Measurements from ENCODE around the gene DOCK8.

- no peak for TF ChIP-seq CTCF (IDR thresholded peaks at IDR 0.05)
- no peak for TF ChIP-seq PBX3 (IDR thresholded peaks at IDR 0.05)
- TF ChIP-seq REST (IDR thresholded peaks at IDR 0.05) = no peak
- TF ChIP-seq POLR2A (IDR thresholded peaks at IDR 0.05; ENCODE audit: low read length) = no peak
- TF ChIP-seq RAD21 (conservative IDR thresholded peaks at IDR 0.05 in 1 of 2, IDR thresholded peaks at IDR 0.05 in 1 of 2) = no peak
- TF ChIP-seq NFE2L2 (conservative IDR thresholded peaks at IDR 0.05; ENCODE audit: low read length) = no peak
- no peak for TF ChIP-seq JUNB (IDR thresholded peaks at IDR 0.05)
- TF ChIP-seq ZSCAN20 (CRISPR knock-in tag; IDR thresholded peaks at IDR 0.05) = no peak
- no peak for TF ChIP-seq CHD2 (IDR thresholded peaks at IDR 0.05; ENCODE audit: low read length, partially characterized antibody)
- TF ChIP-seq MAX (IDR thresholded peaks at IDR 0.05) = no peak
- TF ChIP-seq ELK1 (IDR thresholded peaks at IDR 0.05; ENCODE audit: low read depth, low read length) = no peak
- no peak for TF ChIP-seq BCL3 (IDR thresholded peaks at IDR 0.05)
- TF ChIP-seq EP300 (IDR thresholded peaks at IDR 0.05) = no peak
These were observed 229.9 kb downstream of the DOCK8 start for GRCh38 chr9:444528-444927.
